HG03039 (cell line): ENCODE results near the gene IL3RA.
"Not testable (repeated sequence)": the region's sequence is repeated elsewhere in the genome, so short reads cannot be mapped to it uniquely, and the experiment has no call there.

Experiments used
- ATAC-seq: cut with Tn5 transposase; IDR thresholded peaks from one replicate; pipeline ENCODE4 v1.9.1; 2021; ENCODE audit warnings: mild to moderate bottlenecking, moderate library complexity; ENCODE audit not compliant: unreplicated experiment

The IL3RA gene

DNA sequence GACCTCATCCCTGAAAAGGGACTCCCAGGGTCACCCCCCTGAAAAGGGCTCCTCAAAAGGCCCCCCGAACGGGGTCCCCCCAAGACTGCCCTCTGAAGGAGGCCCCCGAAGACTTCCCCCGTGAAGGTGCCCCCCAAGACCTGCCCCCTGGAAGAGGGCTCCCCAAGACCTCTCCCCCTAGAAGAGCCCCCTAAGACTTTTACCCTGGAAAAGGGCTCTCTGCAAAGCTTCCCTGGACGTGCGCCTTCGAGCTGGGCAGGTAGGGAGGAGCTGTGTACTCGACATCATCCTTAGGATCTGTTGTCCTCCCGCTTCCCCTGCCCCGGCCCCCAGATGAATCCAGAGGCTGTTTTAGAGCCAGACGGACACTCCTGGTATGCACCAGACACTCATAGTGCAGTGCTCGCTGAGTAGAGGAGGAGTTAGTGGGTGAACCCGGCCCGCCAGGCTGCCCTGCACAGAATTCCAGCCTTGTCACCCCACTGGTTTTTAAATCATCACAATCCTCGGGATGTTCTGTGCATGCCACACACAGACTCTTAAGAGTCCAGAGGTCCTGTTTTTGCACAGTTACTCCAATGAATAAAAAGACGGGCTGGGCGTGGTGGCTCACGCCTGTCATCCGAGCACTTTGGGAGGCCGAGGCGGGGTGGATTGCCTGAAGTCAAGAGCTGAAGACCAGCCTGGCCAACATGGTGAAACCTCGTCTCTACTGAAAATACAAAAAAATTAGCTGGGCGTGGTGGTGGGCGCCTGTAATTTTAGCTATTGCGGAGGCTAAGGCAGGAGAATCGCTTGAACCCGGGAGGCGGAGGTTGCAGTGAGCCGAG lies 61.1 kb downstream of the IL3RA start:
- ATAC-seq: no peak

DNA sequence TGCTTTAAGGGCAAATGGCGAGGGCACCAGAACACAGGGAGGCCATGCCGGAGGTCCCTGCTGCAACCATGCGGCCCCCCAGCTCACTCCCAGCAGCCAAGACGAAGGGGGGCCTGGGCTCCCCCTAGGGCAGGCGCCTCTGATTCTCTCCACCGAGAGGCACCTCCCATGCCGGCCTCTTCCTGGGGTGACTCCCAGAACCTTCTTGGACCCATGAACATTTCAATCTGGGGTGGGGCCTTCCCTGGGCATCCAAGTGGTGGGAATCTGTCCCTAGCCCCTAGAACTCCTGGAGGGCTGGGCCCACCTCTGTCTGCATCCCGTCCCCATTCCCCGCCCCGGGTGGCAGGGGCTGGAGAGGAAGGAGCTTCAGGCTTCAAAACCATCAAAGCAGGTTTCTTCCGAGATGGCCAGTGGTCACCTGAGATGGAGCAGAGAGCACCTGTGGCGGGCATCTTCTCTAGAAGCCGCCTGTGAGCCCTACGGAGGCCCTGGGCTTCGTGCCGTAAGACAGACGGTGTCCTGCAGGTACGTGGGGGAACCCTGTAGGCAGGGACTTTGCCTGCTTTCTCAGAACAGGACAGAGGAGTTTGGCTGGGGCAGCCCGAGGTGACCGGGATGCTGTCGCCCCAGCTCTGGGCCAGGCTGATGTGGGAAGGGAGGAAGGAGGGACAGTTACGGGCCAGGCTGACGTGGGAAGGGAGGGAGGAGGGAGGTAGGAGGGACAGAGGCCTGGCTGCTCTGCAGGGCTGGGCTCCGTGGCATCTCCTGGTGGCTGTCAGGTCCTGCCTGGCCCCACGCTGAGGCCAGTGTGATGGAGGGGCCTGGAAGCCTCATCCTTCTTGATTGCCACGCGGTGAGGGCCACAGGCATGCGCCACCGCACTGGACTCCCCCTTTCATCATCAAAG lies 62.1 kb downstream of the IL3RA start:
- ATAC-seq: no peak

DNA sequence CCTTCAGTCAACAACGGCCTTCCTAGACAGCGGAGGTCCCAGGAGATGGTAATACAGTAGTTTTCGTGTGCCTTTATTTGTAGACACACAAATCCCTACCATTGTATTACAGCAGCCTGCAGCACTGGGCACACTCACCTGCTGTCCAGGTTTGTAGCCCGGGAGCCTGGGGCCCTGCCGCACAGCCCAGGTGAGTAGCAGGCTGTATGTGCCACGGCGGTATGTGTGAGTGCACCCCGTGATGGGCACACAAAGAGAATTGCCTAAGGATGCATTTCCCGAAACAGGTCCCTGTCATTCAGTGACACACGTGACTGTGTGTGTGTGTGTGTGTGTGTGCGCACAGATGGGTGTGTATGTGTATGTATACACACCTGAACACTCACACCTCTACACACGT lies 63.5 kb downstream of the IL3RA start:
- no peak for ATAC-seq

DNA sequence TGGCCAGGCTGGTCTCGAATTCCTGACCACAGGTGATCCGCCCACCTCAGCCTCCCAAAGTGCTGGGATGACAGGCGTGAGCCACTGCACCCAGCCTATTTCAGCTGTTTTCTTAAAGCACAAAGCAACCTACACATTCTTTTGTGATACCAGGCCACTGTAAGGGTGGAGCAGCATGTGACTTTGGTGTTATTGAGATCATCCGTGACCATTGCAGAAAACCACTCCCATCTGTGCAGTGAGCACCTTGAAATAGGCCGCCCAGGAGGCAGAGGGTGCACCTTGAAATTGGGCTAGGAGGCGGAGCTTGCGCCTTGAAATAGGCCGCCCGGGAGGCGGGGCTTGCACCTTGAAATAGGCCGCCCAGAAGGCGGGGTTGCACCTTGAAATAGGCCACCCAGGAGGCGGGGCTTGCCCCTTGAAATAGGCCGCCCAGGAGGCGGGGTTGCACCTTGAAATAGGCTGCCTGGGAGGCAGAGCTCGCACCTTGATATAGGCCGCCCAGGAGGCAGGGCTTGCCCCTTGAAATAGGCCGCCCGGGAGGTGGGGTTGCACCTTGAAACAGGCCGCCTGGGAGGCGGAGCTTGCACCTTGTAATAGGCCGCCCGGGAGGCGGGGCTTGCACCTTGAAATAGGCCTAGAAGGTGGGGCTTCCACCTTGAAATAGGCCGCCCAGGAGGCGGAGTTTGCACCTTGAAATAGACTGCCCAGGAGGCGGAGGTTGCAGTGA lies 64.3 kb downstream of the IL3RA start:
- ATAC-seq: no peak

DNA sequence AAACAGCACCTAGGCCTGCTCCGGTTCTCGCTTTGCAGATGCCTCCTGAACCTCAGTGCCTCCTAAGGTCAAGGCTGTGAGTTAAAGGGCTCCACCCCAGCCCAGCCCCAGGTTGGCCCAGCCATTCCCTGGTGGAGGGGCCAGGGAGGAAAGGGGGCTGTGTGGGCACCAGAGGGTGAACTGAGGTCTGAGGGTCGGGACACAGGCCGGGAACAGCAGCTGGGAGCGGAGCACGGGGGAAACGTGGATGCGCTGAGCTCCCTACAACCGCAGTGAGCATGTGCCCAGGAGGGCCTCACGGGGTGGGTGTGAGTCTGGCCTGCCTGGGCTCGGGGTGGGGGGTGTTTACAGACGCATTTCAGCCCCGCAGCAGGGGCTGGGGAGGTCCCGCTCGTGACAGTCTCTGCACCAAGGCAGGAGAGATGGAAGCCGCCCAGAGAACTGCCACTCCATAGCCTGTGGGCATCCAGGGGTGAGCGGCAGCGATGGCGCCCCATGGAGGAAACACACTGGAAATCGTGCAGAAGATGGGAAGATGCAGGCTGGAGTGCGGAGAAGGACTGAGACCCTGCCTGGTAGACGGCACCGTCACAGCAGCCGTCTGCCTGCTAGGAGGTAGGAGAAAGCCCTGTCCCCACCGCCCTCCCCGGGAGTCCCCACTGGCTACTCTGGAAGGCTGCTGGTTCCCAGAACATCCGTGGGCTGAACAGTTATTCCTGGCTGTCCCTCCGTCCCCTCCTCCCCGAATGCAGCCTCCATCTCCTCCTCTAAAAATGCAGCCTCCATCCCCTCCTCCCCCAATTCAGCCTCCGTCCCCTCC lies 65.2 kb downstream of the IL3RA start:
- ATAC-seq: no peak

DNA sequence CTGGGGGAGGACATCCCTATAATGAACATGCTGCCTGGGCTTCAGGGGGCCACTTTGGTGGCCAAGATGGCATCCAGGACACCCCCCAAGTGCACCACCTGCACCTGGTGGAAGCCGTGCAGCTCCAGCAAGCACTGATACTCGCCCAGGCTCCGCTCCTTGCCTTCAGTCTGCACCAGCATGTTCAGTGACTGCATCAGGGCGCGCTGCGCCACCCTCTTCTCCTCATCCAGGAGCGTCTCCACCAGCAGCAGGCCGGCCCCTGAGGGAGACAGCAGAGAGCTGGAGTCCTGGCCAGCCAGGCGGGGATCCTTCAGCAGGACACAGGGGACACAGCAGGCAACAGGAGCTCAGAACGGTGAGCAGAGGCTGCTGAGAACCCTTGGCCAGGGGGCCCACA lies 66.6 kb downstream of the IL3RA start:
- no peak for ATAC-seq

DNA sequence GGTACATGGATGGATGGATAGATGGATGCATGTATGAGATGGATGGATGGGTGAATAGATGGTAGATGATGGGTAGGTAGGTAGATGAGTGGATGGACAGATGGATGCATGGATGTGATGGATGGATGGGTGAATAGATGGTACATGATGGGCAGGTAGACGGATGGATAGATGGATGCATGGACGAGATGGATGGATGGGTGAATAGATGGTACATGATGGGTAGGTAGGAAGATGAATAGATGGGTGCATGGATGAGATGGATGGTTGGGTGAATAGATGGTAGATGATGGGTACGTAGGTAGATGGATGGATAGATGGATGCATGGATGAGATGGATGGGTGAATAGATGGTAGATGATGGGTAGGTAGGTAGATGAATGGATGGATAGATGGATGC lies 67.3 kb downstream of the IL3RA start:
- not testable (repeated sequence) for ATAC-seq

DNA sequence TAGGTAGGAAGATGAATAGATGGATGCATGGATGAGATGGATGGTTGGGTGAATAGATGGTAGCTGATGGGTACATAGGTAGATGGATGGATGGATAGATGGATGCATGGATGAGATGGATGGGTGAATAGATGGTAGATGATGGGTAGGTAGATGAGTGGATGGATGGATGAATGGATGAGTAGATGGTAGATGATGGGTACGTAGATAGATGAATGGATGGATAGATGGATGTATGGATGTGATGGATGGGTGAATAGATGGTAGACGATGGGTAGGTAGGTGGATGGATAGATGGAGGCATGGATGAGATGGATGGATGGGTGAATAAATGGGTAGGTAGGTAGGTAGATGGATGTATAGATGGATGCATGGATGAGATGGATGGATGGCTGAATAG lies 69.2 kb downstream of the IL3RA start:
- ATAC-seq: not testable (repeated sequence)

DNA sequence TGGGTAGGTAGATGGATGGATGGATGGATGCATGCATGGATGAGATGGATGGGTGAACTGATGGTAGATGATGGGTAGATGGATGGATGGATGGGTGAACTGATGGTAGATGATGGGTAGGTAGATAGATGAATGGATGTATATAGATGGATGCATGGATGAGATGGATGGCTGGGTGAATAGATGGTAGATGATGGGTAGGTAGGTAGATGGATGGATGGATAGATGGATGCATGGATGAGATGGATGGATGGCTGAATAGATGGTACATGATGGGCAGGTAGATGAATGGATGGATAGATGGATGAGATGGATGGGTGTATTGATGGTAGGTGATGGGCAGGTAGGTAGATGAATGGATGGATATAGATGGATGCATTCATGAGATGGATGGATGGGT lies 70.5 kb downstream of the IL3RA start:
- no peak for ATAC-seq

DNA sequence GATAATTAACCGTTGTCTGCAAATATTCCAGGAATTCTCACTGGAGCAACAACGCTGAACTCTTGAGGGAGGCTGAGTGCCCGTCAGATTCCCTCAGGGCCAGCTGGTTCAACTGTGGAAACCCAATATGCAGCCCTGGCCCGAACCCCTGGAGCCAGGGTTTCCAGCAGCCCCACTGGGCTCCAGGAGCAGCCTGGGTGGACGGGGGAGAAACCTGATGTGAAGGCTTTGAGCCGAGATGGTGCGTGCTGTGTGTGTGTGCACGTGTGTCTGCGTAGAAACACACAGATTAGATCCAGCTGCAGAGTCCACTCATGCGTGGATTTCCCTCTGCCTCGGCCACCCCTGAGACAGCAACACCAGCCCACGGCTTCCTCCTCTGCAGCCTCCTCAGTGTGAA lies 74.7 kb downstream of the IL3RA start:
- no peak for ATAC-seq

DNA sequence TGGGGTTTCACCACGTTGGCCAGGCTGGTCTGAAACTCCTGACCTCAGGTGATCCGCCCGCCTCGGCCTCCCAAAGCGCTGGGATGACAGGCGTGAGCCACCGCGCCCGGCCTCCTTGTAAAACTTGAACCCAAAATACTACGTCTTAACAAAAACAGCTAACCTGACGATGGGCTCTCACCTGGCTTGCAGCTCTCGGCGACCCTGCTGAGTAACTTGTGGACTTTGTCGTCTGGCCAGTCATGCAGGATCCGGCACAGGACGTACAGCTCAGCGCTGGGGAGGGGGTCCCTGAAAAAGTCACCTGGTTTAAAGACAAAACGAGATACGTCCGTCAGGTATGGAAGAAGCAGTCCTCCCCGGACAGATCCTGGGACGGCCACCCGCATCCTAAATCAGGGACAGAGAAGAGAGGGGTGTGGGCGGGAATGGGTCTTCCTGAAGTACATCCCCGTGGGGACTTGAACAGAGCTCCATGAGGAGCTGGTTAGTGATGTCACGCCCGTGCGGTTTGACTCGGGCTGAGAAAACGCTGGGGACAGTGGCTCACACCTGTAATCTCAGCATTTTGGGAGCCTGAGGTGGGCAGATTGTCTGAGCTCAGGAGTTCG lies 76.1 kb downstream of the IL3RA start:
- ATAC-seq: no peak

DNA sequence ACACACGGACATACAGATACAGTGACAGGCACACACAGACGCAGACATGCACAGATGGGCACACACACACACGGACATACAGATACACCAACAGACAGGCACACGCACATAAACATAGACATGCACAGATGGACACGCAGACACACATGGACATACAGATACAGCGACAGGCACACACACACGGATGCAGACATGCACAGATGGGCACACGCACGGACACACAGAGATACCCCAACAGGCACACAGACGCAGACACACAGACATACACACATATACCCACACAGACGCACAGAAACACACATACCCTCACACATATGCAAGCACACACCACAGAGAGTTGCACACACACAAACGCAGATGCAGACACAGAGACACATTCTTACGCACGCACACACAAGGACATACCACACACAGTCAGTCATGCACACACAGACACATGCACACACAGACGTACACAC lies 79.8 kb downstream of the IL3RA start:
- ATAC-seq: no peak

DNA sequence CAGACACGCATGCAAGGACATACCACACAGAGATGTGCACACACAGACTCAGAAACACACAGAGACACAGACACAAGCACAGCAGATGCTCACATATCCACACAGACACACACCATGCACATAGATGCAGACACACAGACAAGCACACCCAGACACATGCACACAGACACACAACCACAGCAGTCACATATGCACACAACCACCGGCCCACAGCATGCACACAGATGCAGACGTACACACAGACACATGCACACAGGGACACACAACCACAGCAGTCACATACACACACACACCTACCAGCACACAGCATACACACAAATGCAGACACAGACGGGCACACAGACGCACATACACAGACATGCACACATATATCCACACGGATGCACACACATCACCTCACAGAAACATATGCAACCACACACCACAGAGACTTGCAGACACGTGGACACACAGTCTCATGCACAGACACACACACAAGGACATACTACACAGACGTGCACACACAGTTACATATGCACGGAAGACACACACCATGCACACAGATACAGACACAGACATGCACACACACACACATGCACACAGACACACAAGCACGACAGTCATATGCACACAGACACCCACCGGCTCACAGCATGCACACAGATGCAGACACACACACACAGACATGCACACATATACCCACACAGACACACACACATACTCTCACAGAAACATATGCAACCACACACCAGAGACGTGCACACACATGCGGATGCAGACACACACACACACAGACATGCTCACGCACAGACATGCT lies 80.6 kb downstream of the IL3RA start:
- ATAC-seq: no peak

DNA sequence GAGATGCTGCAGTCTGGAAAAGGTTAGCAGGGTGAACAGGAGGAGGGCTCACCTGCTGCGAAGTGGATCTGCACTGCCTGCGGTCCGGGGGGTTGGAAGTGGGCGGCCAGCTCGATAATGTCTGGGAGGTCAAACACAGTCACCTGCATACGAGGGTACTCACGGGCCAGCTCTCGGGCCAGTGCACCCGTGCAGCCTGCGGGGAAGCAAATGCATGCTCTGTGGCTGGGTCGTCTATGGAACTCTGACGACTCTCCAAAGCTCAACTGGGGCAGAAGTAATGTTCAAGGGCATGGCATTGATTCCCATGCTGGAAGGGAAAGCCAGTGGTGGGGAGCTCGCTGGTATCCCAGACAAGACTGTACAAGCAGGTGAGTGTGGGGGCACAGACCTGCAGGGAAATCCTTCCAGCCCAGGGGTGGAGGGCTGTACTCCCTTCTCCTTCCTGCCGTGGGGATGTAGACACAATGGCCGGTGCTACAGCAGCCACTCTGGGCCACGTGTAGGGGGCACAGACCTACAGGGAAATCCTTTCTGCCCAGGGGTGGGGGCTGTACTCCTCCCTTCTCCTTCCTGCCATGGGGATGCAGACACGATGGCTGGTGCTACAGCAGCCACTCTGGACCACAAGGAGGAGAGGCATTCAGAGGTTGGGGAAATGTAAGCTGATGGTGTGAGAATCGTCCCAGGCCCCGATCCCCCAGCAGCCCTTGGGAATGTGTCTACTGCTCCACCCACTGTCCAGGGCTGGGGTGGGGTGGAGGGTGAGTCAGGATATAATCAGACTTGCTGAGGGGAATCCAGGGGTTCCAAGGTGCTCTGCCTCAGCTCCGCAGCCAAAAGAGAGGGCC lies 81.6 kb downstream of the IL3RA start:
- no peak for ATAC-seq

DNA sequence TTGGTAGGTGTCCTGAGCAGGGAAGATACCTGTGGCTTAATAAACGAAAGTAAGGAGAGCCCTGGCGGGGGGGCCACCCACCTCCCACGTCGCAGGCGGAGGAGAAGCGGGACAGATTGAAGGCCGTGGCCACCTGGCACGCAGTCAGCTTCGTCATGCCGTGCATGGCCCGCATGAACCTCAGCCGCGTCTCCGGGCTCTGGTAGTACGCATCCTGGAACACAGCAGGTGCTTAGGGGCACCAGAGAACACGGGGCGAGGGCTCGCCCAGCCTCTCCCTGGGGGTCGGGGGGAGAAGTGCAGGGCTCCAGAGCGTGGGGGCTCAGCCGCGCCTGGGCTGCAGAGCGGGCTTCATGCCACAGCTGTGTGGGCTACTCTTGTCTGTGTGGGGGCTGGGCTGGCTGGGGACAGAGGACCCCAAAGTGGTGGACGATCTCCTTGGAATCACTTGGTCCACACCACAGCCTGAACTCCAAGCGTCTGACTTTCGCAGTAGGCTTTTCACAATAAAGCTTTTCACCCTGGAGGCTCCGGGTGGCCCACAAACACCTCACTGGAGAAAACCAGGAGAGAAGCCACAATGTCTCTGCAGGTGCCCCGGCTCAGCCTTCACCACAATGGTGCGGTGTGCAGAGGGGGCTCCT lies 82.4 kb downstream of the IL3RA start:
- ATAC-seq: no peak

DNA sequence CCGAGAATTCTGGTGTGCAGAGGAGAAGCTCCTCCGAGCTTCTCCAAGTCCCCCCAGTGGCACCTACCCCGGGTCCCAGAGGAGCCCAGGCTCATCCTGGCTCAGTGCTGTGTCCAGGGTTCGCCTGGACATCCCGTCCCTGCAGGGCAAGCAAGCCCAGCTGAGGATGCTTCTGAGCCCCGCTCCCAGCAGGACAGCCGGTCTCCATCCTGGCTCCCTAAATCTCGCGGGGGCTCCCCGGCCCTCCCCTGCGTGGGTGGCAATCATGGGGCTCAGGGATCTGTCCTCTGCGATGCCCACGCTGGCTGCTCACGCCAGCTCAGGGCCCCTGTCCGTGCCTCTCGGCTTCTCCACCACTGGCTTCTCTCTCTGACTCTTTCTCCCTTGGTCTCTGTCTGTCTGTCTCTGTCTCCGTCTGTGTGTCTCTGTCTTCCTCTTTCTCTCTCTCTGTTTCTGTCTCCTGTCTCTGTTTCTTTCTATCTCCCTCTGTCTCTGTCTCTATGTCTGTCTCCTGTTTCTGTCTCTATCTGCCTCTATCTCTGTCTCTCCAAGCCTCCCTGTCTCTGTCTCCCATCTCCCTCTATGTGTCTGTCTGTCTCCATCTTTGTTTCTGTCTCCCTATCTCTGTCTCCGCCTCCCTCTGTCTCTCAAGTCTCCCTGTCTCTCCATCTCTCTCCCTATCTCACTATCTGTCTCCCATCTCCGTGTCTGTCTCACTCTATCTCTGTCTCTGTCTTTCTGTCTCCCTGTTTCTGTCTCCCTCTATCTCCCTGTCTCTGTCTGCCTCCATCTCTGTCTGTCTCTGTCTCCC lies 83.2 kb downstream of the IL3RA start:
- ATAC-seq: no peak

DNA sequence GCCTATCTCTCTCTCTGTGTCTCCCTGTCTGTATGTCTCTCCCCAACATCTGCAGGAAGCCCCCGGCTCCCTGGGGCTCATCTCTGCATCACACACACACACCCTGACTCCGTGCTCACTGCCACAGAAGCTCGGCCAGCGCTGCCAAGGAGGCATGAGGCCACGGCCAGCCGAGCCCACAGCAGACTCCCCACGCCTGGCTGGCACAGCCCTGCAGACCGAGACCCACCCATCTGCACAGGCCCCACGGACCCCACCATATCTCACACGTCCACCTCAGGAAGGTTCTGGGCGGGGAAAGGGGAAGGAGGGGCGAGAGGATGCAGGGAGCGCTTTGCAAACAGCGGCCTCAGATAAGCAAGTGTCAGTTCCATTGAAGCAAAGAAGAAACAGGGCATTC lies 83.8 kb downstream of the IL3RA start:
- no peak for ATAC-seq
